HEK293 (cell line): Measurements from ENCODE around the gene MRAP2.

Experiments used
- BCL11A ChIP-seq: fragments of 450-650 bp; formaldehyde crosslinking; IDR thresholded peaks from 2 replicates; pipeline ENCODE4 v1.5.1; 2016; ENCODE audit warnings: low read depth, missing biosample characterization, missing genetic modification characterization
- HOXD13 ChIP-seq: sonication (generic); formaldehyde crosslinking; IDR thresholded peaks from 2 replicates; pipeline ENCODE4 v1.8.0; 2022; ENCODE audit warnings: missing genetic modification reagents, borderline replicate concordance
- MYNN ChIP-seq: fragments of 450-650 bp; formaldehyde crosslinking; IDR thresholded peaks from 2 replicates; pipeline ENCODE4 v1.5.1; 2016; ENCODE audit warnings: missing biosample characterization, missing genetic modification characterization, borderline replicate concordance
- SP7 ChIP-seq: fragments of 450-650 bp; formaldehyde crosslinking; IDR thresholded peaks from 2 replicates; pipeline ENCODE4 v1.5.1; 2016; ENCODE audit warnings: missing biosample characterization, missing genetic modification characterization
- ZNF501 ChIP-seq: fragments of 450-650 bp; formaldehyde crosslinking; IDR thresholded peaks from 2 replicates; pipeline ENCODE4 v1.5.1; 2016; ENCODE audit warnings: missing biosample characterization, missing genetic modification characterization
- TF ChIP-seq, protein P1 (sequence below): fragments of 450-650 bp; formaldehyde crosslinking; IDR thresholded peaks from 2 replicates; pipeline ENCODE4 v1.5.1; 2016; ENCODE audit warnings: missing biosample characterization, missing genetic modification characterization
- TF ChIP-seq, protein P2 (sequence below): fragments of 450-650 bp; formaldehyde crosslinking; IDR thresholded peaks from 2 replicates; pipeline ENCODE4 v1.5.1; 2016; ENCODE audit warnings: missing biosample characterization, missing genetic modification characterization

DNA sequence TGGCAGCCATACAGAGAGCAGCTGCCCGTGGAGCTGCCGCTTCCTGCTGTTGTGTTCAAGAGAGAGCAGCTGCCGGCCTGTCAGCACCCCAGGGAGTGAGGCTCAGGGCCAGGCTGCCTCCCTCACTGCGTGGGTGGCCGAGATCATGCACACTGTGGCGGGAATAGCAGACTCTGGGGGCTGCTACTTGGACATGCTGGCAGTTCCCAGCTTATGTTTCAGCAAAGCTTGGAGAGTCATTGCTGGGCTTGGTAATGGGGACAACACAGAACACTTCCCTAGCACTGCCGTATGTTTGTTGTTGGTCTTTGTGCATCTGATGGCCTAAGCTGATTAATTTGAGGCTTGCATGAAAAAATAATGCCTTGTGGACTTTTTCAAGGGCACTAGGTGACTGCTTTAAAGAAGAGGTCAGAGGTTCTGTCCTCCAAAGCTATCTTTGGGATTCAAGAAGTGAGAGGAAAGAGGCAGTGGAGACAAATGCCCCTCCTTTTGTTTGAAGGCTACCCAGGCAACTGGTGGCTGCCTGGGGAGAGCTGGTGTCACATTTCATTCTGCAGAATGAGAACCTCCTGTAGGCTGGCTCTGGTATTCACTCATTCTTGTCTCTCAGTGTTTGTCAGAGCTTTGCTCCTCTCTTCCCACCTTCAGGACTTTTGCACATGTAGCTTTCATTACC lies 18.8 kb downstream of the MRAP2 start:
- TF ChIP-seq SP7 (tag by site-specific recombination), result no peak
- TF ChIP-seq ZNF501 (tag by site-specific recombination), result peak; percentile 56; the same call in 1 of the 2 replicates
- no peak for TF ChIP-seq BCL11A (tag by site-specific recombination)
- TF ChIP-seq, protein P1, sequence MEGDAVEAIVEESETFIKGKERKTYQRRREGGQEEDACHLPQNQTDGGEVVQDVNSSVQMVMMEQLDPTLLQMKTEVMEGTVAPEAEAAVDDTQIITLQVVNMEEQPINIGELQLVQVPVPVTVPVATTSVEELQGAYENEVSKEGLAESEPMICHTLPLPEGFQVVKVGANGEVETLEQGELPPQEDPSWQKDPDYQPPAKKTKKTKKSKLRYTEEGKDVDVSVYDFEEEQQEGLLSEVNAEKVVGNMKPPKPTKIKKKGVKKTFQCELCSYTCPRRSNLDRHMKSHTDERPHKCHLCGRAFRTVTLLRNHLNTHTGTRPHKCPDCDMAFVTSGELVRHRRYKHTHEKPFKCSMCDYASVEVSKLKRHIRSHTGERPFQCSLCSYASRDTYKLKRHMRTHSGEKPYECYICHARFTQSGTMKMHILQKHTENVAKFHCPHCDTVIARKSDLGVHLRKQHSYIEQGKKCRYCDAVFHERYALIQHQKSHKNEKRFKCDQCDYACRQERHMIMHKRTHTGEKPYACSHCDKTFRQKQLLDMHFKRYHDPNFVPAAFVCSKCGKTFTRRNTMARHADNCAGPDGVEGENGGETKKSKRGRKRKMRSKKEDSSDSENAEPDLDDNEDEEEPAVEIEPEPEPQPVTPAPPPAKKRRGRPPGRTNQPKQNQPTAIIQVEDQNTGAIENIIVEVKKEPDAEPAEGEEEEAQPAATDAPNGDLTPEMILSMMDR (tag by site-specific recombination), result no peak
- no peak for TF ChIP-seq MYNN (tag by site-specific recombination)
- TF ChIP-seq HOXD13 (CRISPR knock-in tag), result no peak
- TF ChIP-seq, protein P2, sequence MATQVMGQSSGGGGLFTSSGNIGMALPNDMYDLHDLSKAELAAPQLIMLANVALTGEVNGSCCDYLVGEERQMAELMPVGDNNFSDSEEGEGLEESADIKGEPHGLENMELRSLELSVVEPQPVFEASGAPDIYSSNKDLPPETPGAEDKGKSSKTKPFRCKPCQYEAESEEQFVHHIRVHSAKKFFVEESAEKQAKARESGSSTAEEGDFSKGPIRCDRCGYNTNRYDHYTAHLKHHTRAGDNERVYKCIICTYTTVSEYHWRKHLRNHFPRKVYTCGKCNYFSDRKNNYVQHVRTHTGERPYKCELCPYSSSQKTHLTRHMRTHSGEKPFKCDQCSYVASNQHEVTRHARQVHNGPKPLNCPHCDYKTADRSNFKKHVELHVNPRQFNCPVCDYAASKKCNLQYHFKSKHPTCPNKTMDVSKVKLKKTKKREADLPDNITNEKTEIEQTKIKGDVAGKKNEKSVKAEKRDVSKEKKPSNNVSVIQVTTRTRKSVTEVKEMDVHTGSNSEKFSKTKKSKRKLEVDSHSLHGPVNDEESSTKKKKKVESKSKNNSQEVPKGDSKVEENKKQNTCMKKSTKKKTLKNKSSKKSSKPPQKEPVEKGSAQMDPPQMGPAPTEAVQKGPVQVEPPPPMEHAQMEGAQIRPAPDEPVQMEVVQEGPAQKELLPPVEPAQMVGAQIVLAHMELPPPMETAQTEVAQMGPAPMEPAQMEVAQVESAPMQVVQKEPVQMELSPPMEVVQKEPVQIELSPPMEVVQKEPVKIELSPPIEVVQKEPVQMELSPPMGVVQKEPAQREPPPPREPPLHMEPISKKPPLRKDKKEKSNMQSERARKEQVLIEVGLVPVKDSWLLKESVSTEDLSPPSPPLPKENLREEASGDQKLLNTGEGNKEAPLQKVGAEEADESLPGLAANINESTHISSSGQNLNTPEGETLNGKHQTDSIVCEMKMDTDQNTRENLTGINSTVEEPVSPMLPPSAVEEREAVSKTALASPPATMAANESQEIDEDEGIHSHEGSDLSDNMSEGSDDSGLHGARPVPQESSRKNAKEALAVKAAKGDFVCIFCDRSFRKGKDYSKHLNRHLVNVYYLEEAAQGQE (tag by site-specific recombination), result no peak
